HFFc6 (cell line): ENCODE data around the gene ARID5A. TPM values are rescaled to one million over a fixed set of nuclear protein-coding genes. Genes with fewer than 3 reads are reported as not detected.

Experiments used
- DNase-seq: peaks from one replicate; pipeline ENCODE4 v3.0.0-alpha.2; 2018
- H3K27ac Mint-ChIP-seq: 2 replicates; pipeline ENCODE4 v1.8.0; 2020; ENCODE audit warnings: mild to moderate bottlenecking, mixed read lengths
- H3K27me3 Mint-ChIP-seq: 2 replicates; pipeline ENCODE4 v1.8.0; 2021; ENCODE audit warnings: mild to moderate bottlenecking, moderate library complexity, mixed read lengths; ENCODE audit not compliant: insufficient read depth
- H3K36me3 Mint-ChIP-seq: 2 replicates; pipeline ENCODE4 v1.8.0; 2021; ENCODE audit warnings: low read depth, mixed read lengths
- H3K4me1 Mint-ChIP-seq: 2 replicates; pipeline ENCODE4 v1.8.0; 2020; ENCODE audit warnings: low read depth, mixed read lengths
- H3K4me3 Mint-ChIP-seq: 2 replicates; pipeline ENCODE4 v1.8.0; 2020; ENCODE audit warnings: mild to moderate bottlenecking, moderate library complexity, mixed read lengths
- H3K9me3 Mint-ChIP-seq: 2 replicates; pipeline ENCODE4 v1.8.0; 2020; ENCODE audit warnings: mild to moderate bottlenecking, mixed read lengths
- total RNA-seq, 6 experiments: library from RNA; stranded (reverse); fragmentation: NEBNext Ultra II Directional; extraction: Animal tissue kit (Norgen Biotek cat#: 25700); gene quantifications; 2 replicates in 1 of 6; 3 replicates in 5 of 6; pipeline ENCODE4 v1.2.3, GENCODE V29; 2021
- TF ChIP-seq, protein P1 (sequence below): fragments of 200-600 bp; sonication (generic); IDR thresholded peaks from 2 replicates; pipeline ENCODE4 v1.5.0; 2021; ENCODE audit warnings: antibody characterized with exemption, mild to moderate bottlenecking

Gene ARID5A
- total RNA-seq, 6 experiments from 2014 or later: 9.6 to 13.6 (median 10.0) TPM

DNA sequence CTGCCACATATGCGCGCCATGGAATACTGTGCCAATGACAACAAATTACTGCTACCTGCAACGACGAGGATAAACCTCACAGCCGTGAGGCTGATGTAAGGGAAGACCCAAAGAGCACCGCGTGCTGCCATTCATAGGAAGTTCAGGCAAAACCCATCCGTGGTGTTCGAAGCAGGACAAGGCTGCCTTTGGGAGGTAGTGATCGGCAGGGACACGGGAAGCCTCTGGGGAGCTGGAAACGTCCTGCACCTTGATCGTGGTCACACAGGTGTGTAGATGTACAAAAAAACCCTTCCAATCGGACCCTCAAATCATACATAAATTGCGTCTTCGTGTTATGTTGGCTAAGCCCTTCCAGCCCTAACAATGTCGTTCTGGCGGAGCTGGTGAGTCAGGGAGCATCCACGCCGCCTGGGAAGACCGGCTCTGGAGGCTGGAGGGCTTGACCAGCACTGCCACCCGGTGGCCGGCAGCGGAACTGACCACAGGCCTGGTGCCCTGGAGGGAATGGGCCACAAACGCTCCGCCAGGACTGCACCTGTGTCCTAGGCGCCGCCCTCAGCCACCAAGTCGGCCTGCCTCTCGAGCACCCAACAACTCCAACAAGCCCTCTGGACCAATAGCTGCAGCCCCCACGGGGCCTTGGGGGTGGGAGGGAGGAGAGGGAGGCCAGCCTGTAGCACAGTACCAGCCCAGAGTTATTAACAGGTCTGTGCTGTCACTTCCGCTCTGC, 27.3 kb upstream of the ARID5A start:
- H3K4me1 Mint-ChIP-seq: peaks cover 17% of the 10 kb centered on the region
- peaks cover 17% of the 10 kb centered on the region for H3K27me3 Mint-ChIP-seq

DNA sequence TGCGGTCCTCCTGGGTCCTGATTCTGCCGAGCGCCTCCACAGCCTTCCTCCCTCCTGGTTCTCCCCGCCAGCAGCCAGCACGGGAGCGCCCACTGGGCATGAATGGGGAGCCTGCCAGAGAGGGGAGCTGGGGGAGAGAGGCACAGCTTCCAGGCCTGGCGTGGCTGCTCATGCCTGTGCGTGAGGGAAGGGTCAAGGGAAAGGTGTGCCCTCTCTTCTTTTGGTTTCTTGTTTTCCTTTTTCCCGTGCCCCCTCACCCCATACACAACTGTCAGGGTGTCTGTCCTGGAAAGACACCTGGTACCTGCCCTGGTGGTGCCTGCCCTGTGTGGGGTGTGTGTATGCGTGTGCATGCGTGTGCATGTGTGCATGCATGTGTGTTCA, 26.7 kb upstream of the ARID5A start:
- Mint-ChIP-seq H3K4me3 (no peak overlapping the region), H3K27me3 (peaks cover 18% of the 10 kb centered on the region), H3K9me3 (no peaks in the 10 kb centered on the region), H3K36me3 (no peaks in the 10 kb centered on the region), H3K27ac (no peak overlapping the region), H3K4me1 (peaks cover 16% of the 10 kb centered on the region)
- DNase-seq: no peak
- TF ChIP-seq, protein P1, sequence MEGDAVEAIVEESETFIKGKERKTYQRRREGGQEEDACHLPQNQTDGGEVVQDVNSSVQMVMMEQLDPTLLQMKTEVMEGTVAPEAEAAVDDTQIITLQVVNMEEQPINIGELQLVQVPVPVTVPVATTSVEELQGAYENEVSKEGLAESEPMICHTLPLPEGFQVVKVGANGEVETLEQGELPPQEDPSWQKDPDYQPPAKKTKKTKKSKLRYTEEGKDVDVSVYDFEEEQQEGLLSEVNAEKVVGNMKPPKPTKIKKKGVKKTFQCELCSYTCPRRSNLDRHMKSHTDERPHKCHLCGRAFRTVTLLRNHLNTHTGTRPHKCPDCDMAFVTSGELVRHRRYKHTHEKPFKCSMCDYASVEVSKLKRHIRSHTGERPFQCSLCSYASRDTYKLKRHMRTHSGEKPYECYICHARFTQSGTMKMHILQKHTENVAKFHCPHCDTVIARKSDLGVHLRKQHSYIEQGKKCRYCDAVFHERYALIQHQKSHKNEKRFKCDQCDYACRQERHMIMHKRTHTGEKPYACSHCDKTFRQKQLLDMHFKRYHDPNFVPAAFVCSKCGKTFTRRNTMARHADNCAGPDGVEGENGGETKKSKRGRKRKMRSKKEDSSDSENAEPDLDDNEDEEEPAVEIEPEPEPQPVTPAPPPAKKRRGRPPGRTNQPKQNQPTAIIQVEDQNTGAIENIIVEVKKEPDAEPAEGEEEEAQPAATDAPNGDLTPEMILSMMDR: no peak

More for the DNA sequence above, 27.3 kb upstream of the ARID5A start:
- peak; percentile 78 for DNase-seq
- H3K27ac Mint-ChIP-seq: peak overlapping the region; percentile 7; the same call in 1 of the 2 replicates
- no peaks in the 10 kb centered on the region for H3K36me3 Mint-ChIP-seq
- H3K4me3 Mint-ChIP-seq: no peak overlapping the region
- no peaks in the 10 kb centered on the region for H3K9me3 Mint-ChIP-seq
- TF ChIP-seq, protein P1: peak; percentile 98

DNA sequence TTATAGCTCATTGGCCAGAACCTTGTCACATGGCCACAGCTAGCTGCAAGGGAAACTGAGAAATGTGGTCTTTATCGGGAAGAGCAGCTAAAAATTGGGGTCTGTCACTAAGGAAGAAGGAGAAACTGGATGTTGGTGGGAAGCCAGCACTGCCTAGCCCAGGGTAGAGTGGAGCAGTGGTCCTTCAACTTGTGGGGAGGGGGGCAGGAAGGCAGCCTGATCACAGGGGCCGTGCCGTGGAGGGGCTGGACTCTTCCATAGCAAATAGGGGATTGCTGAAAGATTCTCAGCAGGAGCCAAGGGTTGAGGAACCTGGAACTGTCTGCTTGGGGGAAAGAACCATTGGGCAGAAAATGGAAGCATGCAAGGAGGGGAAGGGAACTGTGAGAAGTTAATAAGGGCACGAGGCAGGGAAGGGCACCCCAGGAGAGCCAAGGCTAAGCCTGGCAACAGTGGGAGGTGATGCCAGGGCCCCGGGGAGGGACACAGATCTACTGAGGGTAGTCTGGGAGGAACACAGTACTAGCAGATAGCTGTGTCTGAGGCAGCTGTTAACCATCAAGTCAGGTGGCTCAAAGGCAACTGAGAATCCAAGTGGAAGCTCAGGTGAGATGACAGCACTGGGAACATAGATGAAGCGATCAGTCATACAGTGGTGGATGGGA, 25.5 kb upstream of the ARID5A start:
- DNase-seq: no peak
- Mint-ChIP-seq H3K27ac (no peak overlapping the region), H3K4me3 (no peak overlapping the region), H3K4me1 (peaks cover 8% of the 10 kb centered on the region), H3K27me3 (peaks cover 24% of the 10 kb centered on the region), H3K36me3 (no peaks in the 10 kb centered on the region), H3K9me3 (peaks cover 2% of the 10 kb centered on the region; the same call in 1 of the 2 replicates)
- TF ChIP-seq, protein P1: no peak

DNA sequence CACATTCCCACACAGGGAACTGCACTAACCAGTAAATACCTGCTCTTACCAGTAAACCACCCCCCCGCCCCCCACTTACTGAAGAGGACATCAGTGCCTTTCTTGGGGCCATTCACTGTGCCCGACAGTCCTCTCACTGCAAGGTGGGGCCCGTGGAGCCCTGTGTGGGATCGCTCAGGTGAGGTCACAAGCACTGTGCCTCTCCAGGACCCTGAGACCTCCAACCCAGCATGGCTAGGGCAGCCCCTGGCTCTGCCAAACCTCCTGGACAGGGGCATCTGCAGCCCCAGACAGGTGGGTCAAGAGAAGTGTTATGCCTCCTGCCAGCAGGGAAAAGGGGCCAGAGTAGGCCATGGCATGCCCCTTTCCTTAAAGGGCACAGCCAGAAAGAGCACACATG, 24.7 kb upstream of the ARID5A start:
- no peak overlapping the region for H3K4me3 Mint-ChIP-seq
- H3K9me3 Mint-ChIP-seq: peaks cover 10% of the 10 kb centered on the region
- H3K27me3 Mint-ChIP-seq: peaks cover 26% of the 10 kb centered on the region
- peaks cover 5% of the 10 kb centered on the region for H3K36me3 Mint-ChIP-seq
- peaks cover 8% of the 10 kb centered on the region for H3K4me1 Mint-ChIP-seq
- no peak for DNase-seq
- TF ChIP-seq, protein P1: no peak
- no peak overlapping the region for H3K27ac Mint-ChIP-seq

DNA sequence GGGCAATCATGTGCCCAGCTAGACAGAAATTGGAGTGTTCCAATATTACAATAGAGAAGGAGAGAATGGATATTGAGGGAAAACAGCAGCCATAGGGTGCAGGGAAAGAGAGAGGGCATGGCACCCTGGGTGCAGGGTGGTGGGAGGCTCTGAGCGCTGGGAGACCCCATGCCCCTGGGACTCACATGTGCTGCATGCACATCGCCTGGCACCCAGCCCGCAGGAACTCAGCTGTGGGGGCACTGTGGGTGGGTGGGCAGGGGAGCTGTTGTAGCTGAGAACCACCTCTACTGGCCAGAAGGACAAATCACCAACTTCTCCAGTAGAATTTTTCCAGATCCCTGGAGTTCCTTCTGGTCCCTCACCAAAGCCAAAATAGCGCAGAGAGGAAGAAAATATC, 24.2 kb upstream of the ARID5A start:
- peaks cover 10% of the 10 kb centered on the region for H3K36me3 Mint-ChIP-seq
- no peak overlapping the region for H3K27ac Mint-ChIP-seq
- peaks cover 28% of the 10 kb centered on the region for H3K27me3 Mint-ChIP-seq
- peaks cover 8% of the 10 kb centered on the region for H3K4me1 Mint-ChIP-seq
- no peak for DNase-seq
- H3K4me3 Mint-ChIP-seq: no peak overlapping the region
- H3K9me3 Mint-ChIP-seq: peaks cover 15% of the 10 kb centered on the region
- TF ChIP-seq, protein P1: no peak
